ENCODE data around the gene U2AF1. TPM values are rescaled to one million over a fixed set of nuclear protein-coding genes. Genes with fewer than 3 reads are reported as not detected.
"Not testable (repeated sequence)": the region's sequence is repeated elsewhere in the genome, so short reads cannot be mapped to it uniquely, and the experiment has no call there.

Gene U2AF1
- polyA plus RNA-seq, 1 donor (not counting 4 experiments of a cell fraction or from before 2014, with no cell fraction given), result 22.8 TPM

DNA sequence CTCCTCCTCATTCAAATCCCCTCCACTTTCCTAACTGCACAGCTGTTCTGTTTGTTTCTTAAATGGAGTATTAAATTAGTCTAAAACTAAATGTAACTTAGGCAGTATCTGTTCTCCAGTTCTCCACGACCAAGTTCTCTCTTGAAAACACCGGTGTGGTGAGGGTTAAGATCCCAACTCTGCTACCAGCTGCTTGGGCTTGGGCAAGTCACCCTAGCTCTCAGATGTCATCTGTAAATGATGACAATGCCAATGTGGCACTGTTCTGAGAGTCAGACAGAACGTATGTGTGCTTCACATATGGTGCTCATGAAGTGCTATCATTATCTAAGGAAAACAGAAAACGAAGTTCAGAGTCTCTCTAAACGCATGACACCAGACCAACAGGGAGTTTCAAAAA lies 2.7 kb downstream of the U2AF1 start:
- H3K27me3 ChIP-seq (ENCODE audit: control insufficient read depth, extremely low read depth, insufficient read depth, low read length); DNase-seq (ENCODE audit: low read depth, low spot score); H3K79me2 ChIP-seq (ENCODE audit: control insufficient read depth, insufficient read depth, low read length); H2AFZ ChIP-seq (ENCODE audit: control insufficient read depth, low read length); H3K4me1 ChIP-seq (ENCODE audit: control insufficient read depth, extremely low read depth, insufficient read depth, low read length); H3K9ac ChIP-seq (ENCODE audit: control insufficient read depth, extremely low read depth, insufficient read depth, low read length); FAIRE-seq; H3K27ac ChIP-seq (ENCODE audit: control insufficient read depth, insufficient read depth, low read length); H3K36me3 ChIP-seq (ENCODE audit: control insufficient read depth in 2 of 2, extremely low read depth in 1 of 2, insufficient read depth in 2 of 2, low read length in 2 of 2); H3K4me2 ChIP-seq (ENCODE audit: control insufficient read depth, extremely low read depth, insufficient read depth, low read depth, low read length); H3K9me1 ChIP-seq (ENCODE audit: control insufficient read depth, extremely low read depth, insufficient read depth, low read length); H3K4me3 ChIP-seq (ENCODE audit: control insufficient read depth in 2 of 3, extremely low read depth in 1 of 3, insufficient read depth in 2 of 3, low read depth in 1 of 3, low read length in 3 of 3); H4K20me1 ChIP-seq (ENCODE audit: control insufficient read depth, extremely low read depth, insufficient read depth, low read length); dilution Hi-C loops (cut with MboI; ENCODE audit: extremely low pct_ligation_motif_present, low sequenced_read_pairs); H3K9me3 ChIP-seq (ENCODE audit: control insufficient read depth, low read depth, low read length): not testable (repeated sequence)

GRCh38 chr21:43102281-43102680 lies 5.1 kb downstream of the U2AF1 start:
- H3K79me2 ChIP-seq (ENCODE audit: control insufficient read depth, insufficient read depth, low read length); FAIRE-seq; DNase-seq (ENCODE audit: low read depth, low spot score); H3K9me1 ChIP-seq (ENCODE audit: control insufficient read depth, extremely low read depth, insufficient read depth, low read length); H3K9me3 ChIP-seq (ENCODE audit: control insufficient read depth, low read depth, low read length); H3K27me3 ChIP-seq (ENCODE audit: control insufficient read depth, extremely low read depth, insufficient read depth, low read length); dilution Hi-C loops (cut with MboI; ENCODE audit: extremely low pct_ligation_motif_present, low sequenced_read_pairs); H3K36me3 ChIP-seq (ENCODE audit: control insufficient read depth in 2 of 2, extremely low read depth in 1 of 2, insufficient read depth in 2 of 2, low read length in 2 of 2); H4K20me1 ChIP-seq (ENCODE audit: control insufficient read depth, extremely low read depth, insufficient read depth, low read length); H2AFZ ChIP-seq (ENCODE audit: control insufficient read depth, low read length); H3K27ac ChIP-seq (ENCODE audit: control insufficient read depth, insufficient read depth, low read length); H3K4me2 ChIP-seq (ENCODE audit: control insufficient read depth, extremely low read depth, insufficient read depth, low read depth, low read length); H3K4me1 ChIP-seq (ENCODE audit: control insufficient read depth, extremely low read depth, insufficient read depth, low read length); H3K9ac ChIP-seq (ENCODE audit: control insufficient read depth, extremely low read depth, insufficient read depth, low read length); H3K4me3 ChIP-seq (ENCODE audit: control insufficient read depth in 2 of 3, extremely low read depth in 1 of 3, insufficient read depth in 2 of 3, low read depth in 1 of 3, low read length in 3 of 3): not testable (repeated sequence)

GRCh38 chr21:43101676-43102075 lies 5.7 kb downstream of the U2AF1 start:
- DNase-seq (ENCODE audit: low read depth, low spot score); H3K36me3 ChIP-seq (ENCODE audit: control insufficient read depth in 2 of 2, extremely low read depth in 1 of 2, insufficient read depth in 2 of 2, low read length in 2 of 2); H3K27me3 ChIP-seq (ENCODE audit: control insufficient read depth, extremely low read depth, insufficient read depth, low read length); FAIRE-seq; H3K27ac ChIP-seq (ENCODE audit: control insufficient read depth, insufficient read depth, low read length); H3K9me1 ChIP-seq (ENCODE audit: control insufficient read depth, extremely low read depth, insufficient read depth, low read length); H2AFZ ChIP-seq (ENCODE audit: control insufficient read depth, low read length); dilution Hi-C loops (cut with MboI; ENCODE audit: extremely low pct_ligation_motif_present, low sequenced_read_pairs); H3K4me1 ChIP-seq (ENCODE audit: control insufficient read depth, extremely low read depth, insufficient read depth, low read length); H3K9ac ChIP-seq (ENCODE audit: control insufficient read depth, extremely low read depth, insufficient read depth, low read length); H4K20me1 ChIP-seq (ENCODE audit: control insufficient read depth, extremely low read depth, insufficient read depth, low read length); H3K4me2 ChIP-seq (ENCODE audit: control insufficient read depth, extremely low read depth, insufficient read depth, low read depth, low read length); H3K79me2 ChIP-seq (ENCODE audit: control insufficient read depth, insufficient read depth, low read length); H3K9me3 ChIP-seq (ENCODE audit: control insufficient read depth, low read depth, low read length); H3K4me3 ChIP-seq (ENCODE audit: control insufficient read depth in 2 of 3, extremely low read depth in 1 of 3, insufficient read depth in 2 of 3, low read depth in 1 of 3, low read length in 3 of 3): not testable (repeated sequence)

GRCh38 chr21:43101000-43101399 lies 6.4 kb downstream of the U2AF1 start:
- H3K9me3 ChIP-seq (ENCODE audit: control insufficient read depth, low read depth, low read length); dilution Hi-C loops (cut with MboI; ENCODE audit: extremely low pct_ligation_motif_present, low sequenced_read_pairs); H4K20me1 ChIP-seq (ENCODE audit: control insufficient read depth, extremely low read depth, insufficient read depth, low read length); H3K4me2 ChIP-seq (ENCODE audit: control insufficient read depth, extremely low read depth, insufficient read depth, low read depth, low read length); FAIRE-seq; H3K9ac ChIP-seq (ENCODE audit: control insufficient read depth, extremely low read depth, insufficient read depth, low read length); H3K27ac ChIP-seq (ENCODE audit: control insufficient read depth, insufficient read depth, low read length); H2AFZ ChIP-seq (ENCODE audit: control insufficient read depth, low read length); H3K27me3 ChIP-seq (ENCODE audit: control insufficient read depth, extremely low read depth, insufficient read depth, low read length); H3K79me2 ChIP-seq (ENCODE audit: control insufficient read depth, insufficient read depth, low read length); H3K9me1 ChIP-seq (ENCODE audit: control insufficient read depth, extremely low read depth, insufficient read depth, low read length); H3K4me1 ChIP-seq (ENCODE audit: control insufficient read depth, extremely low read depth, insufficient read depth, low read length); DNase-seq (ENCODE audit: low read depth, low spot score); H3K4me3 ChIP-seq (ENCODE audit: control insufficient read depth in 2 of 3, extremely low read depth in 1 of 3, insufficient read depth in 2 of 3, low read depth in 1 of 3, low read length in 3 of 3); H3K36me3 ChIP-seq (ENCODE audit: control insufficient read depth in 2 of 2, extremely low read depth in 1 of 2, insufficient read depth in 2 of 2, low read length in 2 of 2): not testable (repeated sequence)

GRCh38 chr21:43091979-43092614 lies 15.3 kb downstream of the U2AF1 start:
- H3K4me3 ChIP-seq (ENCODE audit: control insufficient read depth in 2 of 3, extremely low read depth in 1 of 3, insufficient read depth in 2 of 3, low read depth in 1 of 3, low read length in 3 of 3); H3K79me2 ChIP-seq (ENCODE audit: control insufficient read depth, insufficient read depth, low read length); H4K20me1 ChIP-seq (ENCODE audit: control insufficient read depth, extremely low read depth, insufficient read depth, low read length); H3K36me3 ChIP-seq (ENCODE audit: control insufficient read depth in 2 of 2, extremely low read depth in 1 of 2, insufficient read depth in 2 of 2, low read length in 2 of 2); H2AFZ ChIP-seq (ENCODE audit: control insufficient read depth, low read length); H3K27me3 ChIP-seq (ENCODE audit: control insufficient read depth, extremely low read depth, insufficient read depth, low read length); H3K9me1 ChIP-seq (ENCODE audit: control insufficient read depth, extremely low read depth, insufficient read depth, low read length); FAIRE-seq; H3K4me2 ChIP-seq (ENCODE audit: control insufficient read depth, extremely low read depth, insufficient read depth, low read depth, low read length); H3K9ac ChIP-seq (ENCODE audit: control insufficient read depth, extremely low read depth, insufficient read depth, low read length); dilution Hi-C loops (cut with MboI; ENCODE audit: extremely low pct_ligation_motif_present, low sequenced_read_pairs); DNase-seq (ENCODE audit: low read depth, low spot score); H3K4me1 ChIP-seq (ENCODE audit: control insufficient read depth, extremely low read depth, insufficient read depth, low read length); H3K9me3 ChIP-seq (ENCODE audit: control insufficient read depth, low read depth, low read length); H3K27ac ChIP-seq (ENCODE audit: control insufficient read depth, insufficient read depth, low read length): not testable (repeated sequence)

Measured in keratinocyte (primary cell).